ENCODE results near the gene CABLES2.

Gene CABLES2

DNA sequence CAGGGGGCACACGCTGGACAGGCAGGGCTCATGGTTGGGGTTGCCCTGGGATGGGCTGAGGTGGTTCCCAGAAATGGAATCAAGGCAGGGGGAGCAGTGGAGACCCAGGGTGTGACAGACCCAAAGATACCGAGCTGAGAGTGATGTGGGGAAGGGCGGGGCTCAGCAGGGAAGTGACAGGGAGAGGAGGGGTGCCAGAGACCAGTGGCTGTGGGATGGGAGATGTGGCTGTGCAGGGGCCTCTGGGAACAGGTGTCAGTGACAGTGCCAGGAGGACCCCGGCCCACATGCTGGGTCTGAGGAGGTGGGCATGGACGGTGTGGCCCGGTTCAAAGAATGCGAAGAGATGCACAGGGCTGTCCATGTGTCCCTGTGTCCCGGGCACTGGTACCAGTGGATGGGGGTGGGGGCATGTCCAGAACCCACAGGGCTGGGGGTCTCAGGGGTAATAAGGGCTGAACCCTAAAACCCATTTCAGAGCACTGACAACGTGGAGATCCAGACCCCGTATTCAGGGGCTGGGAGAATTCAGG is 1.0 kb downstream of the CABLES2 start:
- TF ChIP-seq, protein P1, sequence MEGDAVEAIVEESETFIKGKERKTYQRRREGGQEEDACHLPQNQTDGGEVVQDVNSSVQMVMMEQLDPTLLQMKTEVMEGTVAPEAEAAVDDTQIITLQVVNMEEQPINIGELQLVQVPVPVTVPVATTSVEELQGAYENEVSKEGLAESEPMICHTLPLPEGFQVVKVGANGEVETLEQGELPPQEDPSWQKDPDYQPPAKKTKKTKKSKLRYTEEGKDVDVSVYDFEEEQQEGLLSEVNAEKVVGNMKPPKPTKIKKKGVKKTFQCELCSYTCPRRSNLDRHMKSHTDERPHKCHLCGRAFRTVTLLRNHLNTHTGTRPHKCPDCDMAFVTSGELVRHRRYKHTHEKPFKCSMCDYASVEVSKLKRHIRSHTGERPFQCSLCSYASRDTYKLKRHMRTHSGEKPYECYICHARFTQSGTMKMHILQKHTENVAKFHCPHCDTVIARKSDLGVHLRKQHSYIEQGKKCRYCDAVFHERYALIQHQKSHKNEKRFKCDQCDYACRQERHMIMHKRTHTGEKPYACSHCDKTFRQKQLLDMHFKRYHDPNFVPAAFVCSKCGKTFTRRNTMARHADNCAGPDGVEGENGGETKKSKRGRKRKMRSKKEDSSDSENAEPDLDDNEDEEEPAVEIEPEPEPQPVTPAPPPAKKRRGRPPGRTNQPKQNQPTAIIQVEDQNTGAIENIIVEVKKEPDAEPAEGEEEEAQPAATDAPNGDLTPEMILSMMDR (conservative IDR thresholded peaks at IDR 0.05; ENCODE audit: low read depth, low read length): no peak
- H3K4me3 ChIP-seq (ENCODE audit: low read length): peak overlapping the region; percentile 62
- DNase-seq (ENCODE audit: low read depth): no peak

DNA sequence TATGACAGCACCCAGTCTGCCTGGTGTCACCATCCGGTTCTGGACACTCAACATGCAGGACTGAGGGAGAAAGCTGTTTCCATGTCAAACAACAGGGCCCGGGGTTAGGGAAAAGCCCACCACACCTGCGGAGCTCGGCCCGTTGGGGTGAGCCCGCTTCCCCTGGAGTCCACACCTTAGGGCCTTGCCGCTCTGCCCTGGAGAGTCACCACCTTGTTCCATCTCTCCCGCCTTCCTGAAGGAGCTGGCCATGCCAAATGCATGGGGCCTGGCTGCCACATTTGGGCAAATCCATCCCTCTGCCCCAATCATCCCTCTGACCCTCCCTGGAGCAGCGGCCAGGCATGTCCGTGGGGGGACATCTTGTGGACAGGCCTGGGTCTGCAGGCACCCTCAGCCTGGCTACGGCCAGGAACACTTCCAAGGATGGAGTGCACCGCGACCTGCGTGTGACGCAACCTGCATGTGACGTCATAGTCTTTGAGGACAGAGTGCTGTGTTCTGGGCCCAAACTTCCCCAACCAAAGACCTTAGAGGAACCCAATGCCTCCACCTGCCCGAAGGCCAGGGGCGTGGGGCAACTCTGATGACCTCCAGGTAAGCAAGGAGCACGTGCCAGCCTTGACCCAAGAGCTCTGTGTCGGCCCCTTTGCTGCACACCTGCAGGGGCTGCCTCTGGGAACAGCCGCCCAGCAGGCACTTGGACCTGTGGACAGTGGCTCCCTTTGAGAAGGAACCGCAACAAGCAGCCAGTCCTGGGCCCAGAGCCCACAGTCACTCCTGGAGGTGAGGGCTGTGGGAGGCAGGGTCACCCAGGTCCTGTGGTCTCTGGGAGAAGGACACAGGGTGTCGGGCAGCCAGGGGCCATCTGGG is 1.7 kb downstream of the CABLES2 start:
- no peak for DNase-seq (ENCODE audit: low read depth)
- TF ChIP-seq, protein P1 (conservative IDR thresholded peaks at IDR 0.05; ENCODE audit: low read depth, low read length): peak; percentile 72
- no peak overlapping the region for H3K4me3 ChIP-seq (ENCODE audit: low read length)

DNA sequence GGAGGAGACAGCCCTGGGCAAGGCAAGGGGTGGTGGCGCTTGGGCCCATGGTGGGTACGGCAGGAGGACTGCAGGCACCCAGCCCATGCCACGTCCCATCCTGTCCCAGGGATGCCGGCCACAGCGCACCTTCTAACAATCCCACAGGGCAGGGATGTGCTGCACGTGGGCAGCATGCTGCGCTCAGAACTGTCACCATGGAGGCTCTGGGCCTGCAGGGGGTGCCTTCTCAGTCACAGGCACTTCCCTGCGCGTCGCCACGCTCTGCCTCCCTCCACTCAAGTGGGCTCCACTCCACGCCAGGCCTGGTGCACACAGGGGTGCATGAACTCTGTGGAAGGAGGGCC is 2.4 kb downstream of the CABLES2 start:
- H3K4me3 ChIP-seq (ENCODE audit: low read length): no peak overlapping the region
- no peak for DNase-seq (ENCODE audit: low read depth)
- TF ChIP-seq, protein P1 (conservative IDR thresholded peaks at IDR 0.05; ENCODE audit: low read depth, low read length): no peak

DNA sequence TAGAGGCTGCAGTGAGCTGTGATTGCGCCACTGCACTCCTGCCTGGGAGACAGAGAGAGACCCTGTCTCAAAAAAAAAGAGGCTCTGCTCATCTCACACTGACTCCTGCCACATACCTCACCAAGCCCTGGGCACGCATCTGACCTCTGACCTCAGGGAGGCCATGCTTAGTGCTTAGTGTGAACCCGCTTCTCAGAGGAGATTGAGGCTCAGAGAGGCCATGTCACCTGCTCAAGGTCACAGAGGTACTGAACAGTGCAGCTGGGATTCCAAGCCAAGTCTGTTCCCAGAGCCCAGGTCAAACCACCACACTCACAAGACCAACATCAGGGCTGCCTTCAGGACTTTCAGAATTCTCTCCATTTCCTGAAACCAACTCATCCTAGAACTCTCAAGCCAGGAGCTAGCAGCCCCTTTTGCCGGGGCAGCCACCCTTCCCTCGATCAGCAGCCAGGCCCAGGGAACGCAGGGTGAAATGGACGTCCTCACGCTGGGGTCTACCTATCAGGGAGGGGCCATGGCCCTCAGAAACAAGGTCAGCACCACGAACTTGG is 2.9 kb downstream of the CABLES2 start:
- no peak for DNase-seq (ENCODE audit: low read depth)
- TF ChIP-seq, protein P1 (conservative IDR thresholded peaks at IDR 0.05; ENCODE audit: low read depth, low read length): no peak
- no peak overlapping the region for H3K4me3 ChIP-seq (ENCODE audit: low read length)

DNA sequence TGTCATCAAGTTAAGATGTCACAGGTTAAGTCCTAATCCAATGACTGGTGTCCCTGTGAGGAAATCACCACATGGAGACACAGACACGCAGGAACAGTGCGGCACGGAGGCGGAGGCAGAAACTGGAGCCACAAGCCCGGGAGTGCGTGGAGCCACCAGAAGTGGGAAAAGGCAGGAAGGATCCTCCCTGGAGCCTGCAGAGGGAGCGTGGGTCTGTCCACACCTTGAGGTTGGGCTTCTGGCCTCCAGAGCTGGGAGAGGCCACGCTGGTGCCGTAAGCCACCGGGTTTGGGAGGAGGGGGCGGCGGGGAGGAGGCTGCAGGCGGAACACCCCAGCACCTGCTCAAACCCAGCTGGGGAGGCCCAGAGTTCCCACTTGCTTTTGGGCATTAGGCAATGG is 3.8 kb downstream of the CABLES2 start:
- no peak overlapping the region for H3K4me3 ChIP-seq (ENCODE audit: low read length)
- TF ChIP-seq, protein P1 (conservative IDR thresholded peaks at IDR 0.05; ENCODE audit: low read depth, low read length): no peak
- DNase-seq (ENCODE audit: low read depth): no peak

DNA sequence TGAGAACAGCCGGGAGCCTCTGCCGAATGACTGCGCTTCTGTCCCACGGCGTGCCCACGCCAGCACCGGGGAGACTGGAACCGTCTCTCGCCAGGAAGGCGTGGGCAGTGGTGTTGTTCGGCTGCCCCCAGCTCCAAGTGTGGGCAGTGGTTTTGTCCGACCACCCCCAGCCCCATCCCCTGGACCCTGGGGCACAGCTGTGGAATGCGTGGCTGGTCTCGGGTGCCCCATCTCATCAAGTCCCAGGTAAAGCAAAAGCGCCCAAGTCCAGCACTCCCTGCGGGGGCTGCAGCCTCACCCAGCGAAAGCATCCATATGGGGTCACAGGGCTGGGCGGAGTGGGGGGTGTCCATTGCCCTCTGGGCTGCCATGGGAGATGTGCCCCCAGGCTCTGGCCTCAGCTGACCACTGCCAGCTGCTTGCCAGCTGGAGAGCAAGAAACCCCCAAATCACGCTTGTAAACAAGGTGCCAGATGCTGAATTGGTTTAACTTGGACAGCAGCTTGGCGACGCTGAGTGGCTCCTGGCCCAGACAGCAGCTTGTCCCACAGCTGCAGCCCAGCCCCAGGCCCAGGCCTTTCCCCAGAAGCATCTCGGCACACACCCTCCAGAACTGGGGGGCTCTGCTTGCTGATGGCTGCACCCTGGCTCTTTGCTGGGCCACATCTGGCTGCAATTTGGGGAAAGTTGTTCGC is 4.5 kb downstream of the CABLES2 start:
- DNase-seq (ENCODE audit: low read depth): no peak
- no peak overlapping the region for H3K4me3 ChIP-seq (ENCODE audit: low read length)
- TF ChIP-seq, protein P1 (conservative IDR thresholded peaks at IDR 0.05; ENCODE audit: low read depth, low read length): no peak

All from retinal pigment epithelial cell (primary cell).